Gastroesophageal sphincter (tissue), 4 donors: Measurements from ENCODE around the gene CPSF3. TPM values are rescaled to one million over a fixed set of nuclear protein-coding genes. Genes with fewer than 3 reads are reported as not detected.

Source experiments
- ATAC-seq: fragments of 150-250 bp; one replicate; pipeline ENCODE4 v1.9.1; 2016; ENCODE audit warnings: mild to moderate bottlenecking, moderate library complexity
- H3K27ac ChIP-seq, 4 donors: fragments of 200-600 bp; sonication (generic) in 3 of 4; 1 replicate in 3 of 4; 2 replicates in 1 of 4; pipeline ENCODE4 v1.5.1; 2016 to 2019
- H3K27me3 ChIP-seq: fragments of 200-600 bp; sonication (generic); one replicate; pipeline ENCODE4 v1.5.1; 2019
- H3K36me3 ChIP-seq, 2 donors: fragments of 200-600 bp; sonication (generic); one replicate each; pipeline ENCODE4 v1.5.1; 2019; ENCODE audit warnings: control low read depth in 1 of 2
- H3K4me1 ChIP-seq, 3 donors: fragments of 200-600 bp; sonication (generic); 1 replicate in 2 of 3; 2 replicates in 1 of 3; pipeline ENCODE4 v1.5.1; 2016 to 2019; ENCODE audit warnings: control low read depth in 2 of 3
- H3K4me3 ChIP-seq, 2 donors: fragments of 200-600 bp; sonication (generic); one replicate each; pipeline ENCODE4 v1.5.1; 2019; ENCODE audit warnings: mild to moderate bottlenecking in 1 of 2, moderate library complexity in 1 of 2
- H3K9me3 ChIP-seq, 3 donors: fragments of 200-600 bp; sonication (generic); one replicate each; pipeline ENCODE4 v1.5.1; 2017 to 2019; ENCODE audit warnings: control low read depth in 2 of 3
- EP300 ChIP-seq: sonication (generic); formaldehyde crosslinking; IDR thresholded peaks from one replicate; pipeline ENCODE4 v1.6.1; 2017; ENCODE audit warnings: antibody characterized with exemption, mild to moderate bottlenecking
- POLR2A ChIP-seq, 2 donors: fragments of 450-650 bp; IDR thresholded peaks; one replicate each; pipeline ENCODE4 v1.6.1; 2017; ENCODE audit warnings: antibody characterized with exemption in 2 of 2, mild to moderate bottlenecking in 2 of 2, moderate library complexity in 1 of 2
- POLR2AphosphoS5 ChIP-seq: sonication (generic); formaldehyde crosslinking; IDR thresholded peaks from one replicate; pipeline ENCODE4 v1.6.1; 2017; ENCODE audit warnings: antibody characterized with exemption
- WGBS, 2 donors: methylation state at CpG; one replicate each; pipeline ENCODE4 v1.1.5; 2018; ENCODE audit warnings: low coverage in 1 of 2; 5-methylcytosine and 5-hydroxymethylcytosine counted together
- total RNA-seq, 4 donors: library from RNA; depleted of rRNA; stranded (reverse); fragments of >200 nt; gene quantifications; one replicate each; pipeline ENCODE4 v1.1.0, GENCODE V29; 2016
- TF ChIP-seq, protein P1 (sequence below), 4 experiments: fragments of 200-600 bp in 2 of 4; fragments of 450-650 bp in 2 of 4; sonication (generic) in 1 of 4; IDR thresholded peaks; one replicate each; pipeline ENCODE4 v1.5.1; 2017 to 2019; ENCODE audit warnings: antibody characterized with exemption in 4 of 4, mild to moderate bottlenecking in 2 of 4, moderate library complexity in 2 of 4

The CPSF3 gene
- 10 to 100 TPM; 18.0 to 27.0 (median 26.1) TPM for total RNA-seq

DNA sequence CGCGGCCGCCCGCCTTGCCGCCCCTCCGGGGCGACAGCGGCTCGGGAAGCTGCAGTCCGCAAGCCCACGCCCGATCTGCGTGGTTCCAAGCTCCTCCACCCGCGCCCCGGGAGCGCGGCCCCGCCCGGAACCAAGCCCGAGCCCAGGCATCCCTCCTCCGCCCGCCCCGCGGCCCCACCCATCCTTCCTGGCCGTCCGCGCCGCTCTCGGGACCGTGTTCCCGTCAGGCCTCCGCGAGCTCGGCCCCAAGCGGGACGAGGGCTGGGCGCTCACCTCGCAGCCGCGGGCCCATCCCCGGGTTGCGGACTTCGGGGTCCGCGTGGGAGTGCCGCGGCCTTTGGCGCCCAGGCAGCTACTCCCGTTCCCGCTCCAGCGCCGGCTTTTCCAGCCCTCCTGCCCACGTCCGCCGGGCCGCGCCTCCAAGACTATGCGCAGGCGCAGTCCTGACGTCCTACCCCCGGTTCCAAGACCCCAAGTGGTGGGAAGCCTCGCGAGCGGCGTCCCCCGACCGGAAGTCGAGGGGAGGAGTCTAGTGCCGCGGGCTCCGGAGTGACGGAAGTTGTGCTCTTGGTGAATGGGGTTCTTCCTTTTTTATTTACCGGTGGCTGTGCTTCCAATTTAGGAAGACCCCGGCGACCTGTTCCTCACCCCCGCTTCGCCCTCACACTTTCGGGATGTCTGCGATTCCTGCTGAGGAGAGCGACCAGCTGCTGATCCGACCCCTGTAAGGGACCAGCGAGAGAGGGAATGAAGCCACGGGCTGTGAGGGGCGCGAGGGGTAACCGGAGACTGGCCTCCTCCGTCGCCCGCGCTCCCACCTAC, at the start of gene CPSF3, which contains the start of gene ITGB1BP1:
Gene CPSF3 (plus strand): TSS at position 555 of the 822 bp plus-strand sequence. CDS start 120 bp downstream, at position 675.
Gene ITGB1BP1 (minus strand): TSS at position 429 of the 822 bp plus-strand sequence. CDS start 4,831 bp downstream, outside the sequence.
- no peaks in the 10 kb centered on the region for H3K27me3 ChIP-seq
- H3K9me3 ChIP-seq, result no peaks in the 10 kb centered on the region
- peak within 1 kb of the TSS; percentile 77 to 96 (median 93) for H3K27ac ChIP-seq
- ATAC-seq, result peak; percentile 98
- H3K4me1 ChIP-seq, result peaks cover 0 to 56% (median 26%) of the 10 kb centered on the region in 3 donors
- peak; percentile 73 for TF ChIP-seq POLR2AphosphoS5
- peak; percentile 61 to 68 for TF ChIP-seq POLR2A (IDR thresholded peaks at IDR 0.05)
- no peak for TF ChIP-seq EP300
- TF ChIP-seq, protein P1, sequence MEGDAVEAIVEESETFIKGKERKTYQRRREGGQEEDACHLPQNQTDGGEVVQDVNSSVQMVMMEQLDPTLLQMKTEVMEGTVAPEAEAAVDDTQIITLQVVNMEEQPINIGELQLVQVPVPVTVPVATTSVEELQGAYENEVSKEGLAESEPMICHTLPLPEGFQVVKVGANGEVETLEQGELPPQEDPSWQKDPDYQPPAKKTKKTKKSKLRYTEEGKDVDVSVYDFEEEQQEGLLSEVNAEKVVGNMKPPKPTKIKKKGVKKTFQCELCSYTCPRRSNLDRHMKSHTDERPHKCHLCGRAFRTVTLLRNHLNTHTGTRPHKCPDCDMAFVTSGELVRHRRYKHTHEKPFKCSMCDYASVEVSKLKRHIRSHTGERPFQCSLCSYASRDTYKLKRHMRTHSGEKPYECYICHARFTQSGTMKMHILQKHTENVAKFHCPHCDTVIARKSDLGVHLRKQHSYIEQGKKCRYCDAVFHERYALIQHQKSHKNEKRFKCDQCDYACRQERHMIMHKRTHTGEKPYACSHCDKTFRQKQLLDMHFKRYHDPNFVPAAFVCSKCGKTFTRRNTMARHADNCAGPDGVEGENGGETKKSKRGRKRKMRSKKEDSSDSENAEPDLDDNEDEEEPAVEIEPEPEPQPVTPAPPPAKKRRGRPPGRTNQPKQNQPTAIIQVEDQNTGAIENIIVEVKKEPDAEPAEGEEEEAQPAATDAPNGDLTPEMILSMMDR (IDR thresholded peaks at IDR 0.05), result peak in 3 of 4 experiments; percentile 6 to 46 (median 39)
- WGBS, 2 donors, result 0% methylated on average over 3 to 6 of the region's 91 CpGs
- no peaks in the 10 kb centered on the region for H3K36me3 ChIP-seq
- peak within 1 kb of the TSS; percentile 54 to 88 for H3K4me3 ChIP-seq

DNA sequence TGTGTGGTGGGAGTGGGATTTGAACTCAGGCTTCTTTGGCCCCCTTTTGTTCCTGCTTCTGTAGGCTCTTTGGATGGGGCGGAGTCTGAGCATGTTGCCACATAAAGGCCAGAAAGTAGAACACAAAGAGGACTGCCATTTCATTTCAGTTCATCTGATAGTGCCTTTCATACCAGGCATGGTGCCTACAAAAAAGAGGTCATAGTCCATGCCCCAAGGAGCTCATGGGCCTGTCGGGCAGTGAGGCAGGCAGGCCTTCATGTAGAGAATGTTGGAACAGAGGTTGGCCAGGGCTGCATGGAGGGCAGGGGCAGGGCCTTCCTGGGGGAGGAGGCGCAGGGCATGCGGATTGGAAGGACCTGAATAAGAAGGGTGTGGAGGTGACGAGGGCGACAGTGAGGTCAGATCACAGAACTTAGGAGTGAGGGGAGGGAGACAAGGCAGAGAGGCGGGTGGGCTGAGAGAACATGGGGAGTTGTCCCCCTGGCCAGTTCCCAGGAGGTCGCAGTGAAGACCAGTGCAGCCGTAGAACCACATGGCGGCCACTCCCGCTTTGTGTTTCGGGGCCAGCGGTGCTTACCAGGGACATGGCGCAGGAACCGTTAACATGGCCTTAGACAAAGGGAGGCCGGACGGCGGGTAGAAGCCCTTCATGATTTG, 49.3 kb upstream of the CPSF3 start:
- TF ChIP-seq EP300 (no peak), POLR2AphosphoS5 (no peak), POLR2A (IDR thresholded peaks at IDR 0.05) (no peak)
- TF ChIP-seq, protein P1 (IDR thresholded peaks at IDR 0.05), result no peak
- ATAC-seq, result no peak
- no peaks in the 10 kb centered on the region for H3K9me3 ChIP-seq
- WGBS, 2 donors, result 92 to 100% methylated on average over 3 to 10 of the region's 18 CpGs
- H3K36me3 ChIP-seq, result peaks cover 0 to 88% of the 10 kb centered on the region in 2 donors
- H3K4me1 ChIP-seq, result peaks cover 0 to 17% (median 10%) of the 10 kb centered on the region in 3 donors
- H3K27me3 ChIP-seq, result no peaks in the 10 kb centered on the region
- no peak overlapping the region for H3K27ac ChIP-seq
- no peak overlapping the region for H3K4me3 ChIP-seq

DNA sequence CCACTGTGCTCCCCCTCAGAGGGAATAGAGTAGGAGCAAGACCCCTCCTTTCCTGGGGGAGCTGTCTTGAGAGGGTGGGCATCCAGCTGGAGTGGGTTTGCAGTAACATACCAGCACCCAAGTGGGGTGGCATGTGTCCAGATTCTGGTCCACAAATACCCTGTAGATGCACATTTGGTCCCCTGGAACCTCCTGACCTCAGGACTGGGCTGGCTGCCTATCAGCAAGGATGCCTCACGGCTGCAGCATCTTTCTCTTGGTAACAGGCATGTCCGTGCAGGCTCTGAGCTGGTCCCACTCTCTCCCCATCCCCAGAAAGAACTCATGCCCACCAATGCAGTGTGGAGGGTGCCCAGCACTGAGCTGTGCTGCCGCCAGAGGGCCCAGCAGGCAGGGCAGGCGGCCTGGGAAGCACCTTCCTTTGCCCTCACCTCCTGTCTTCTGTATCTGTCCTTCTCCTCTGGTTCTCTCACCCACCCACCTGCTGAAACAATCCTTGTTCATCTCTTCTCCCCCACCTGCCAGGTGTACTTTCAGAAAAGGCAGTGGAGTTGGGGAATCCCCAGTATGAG, 47.5 kb upstream of the CPSF3 start:
- no peaks in the 10 kb centered on the region for H3K9me3 ChIP-seq
- no CpG with 5 or more reads among the region's 4 CpGs for WGBS, 2 donors
- no peak overlapping the region for H3K4me3 ChIP-seq
- no peak for ATAC-seq
- H3K4me1 ChIP-seq, result peaks cover 0 to 28% (median 16%) of the 10 kb centered on the region in 3 donors
- peaks cover 0 to 83% of the 10 kb centered on the region in 2 donors for H3K36me3 ChIP-seq
- TF ChIP-seq POLR2AphosphoS5 (no peak), EP300 (no peak), POLR2A (IDR thresholded peaks at IDR 0.05) (no peak)
- TF ChIP-seq, protein P1 (IDR thresholded peaks at IDR 0.05), result no peak
- no peak overlapping the region for H3K27ac ChIP-seq
- no peaks in the 10 kb centered on the region for H3K27me3 ChIP-seq

DNA sequence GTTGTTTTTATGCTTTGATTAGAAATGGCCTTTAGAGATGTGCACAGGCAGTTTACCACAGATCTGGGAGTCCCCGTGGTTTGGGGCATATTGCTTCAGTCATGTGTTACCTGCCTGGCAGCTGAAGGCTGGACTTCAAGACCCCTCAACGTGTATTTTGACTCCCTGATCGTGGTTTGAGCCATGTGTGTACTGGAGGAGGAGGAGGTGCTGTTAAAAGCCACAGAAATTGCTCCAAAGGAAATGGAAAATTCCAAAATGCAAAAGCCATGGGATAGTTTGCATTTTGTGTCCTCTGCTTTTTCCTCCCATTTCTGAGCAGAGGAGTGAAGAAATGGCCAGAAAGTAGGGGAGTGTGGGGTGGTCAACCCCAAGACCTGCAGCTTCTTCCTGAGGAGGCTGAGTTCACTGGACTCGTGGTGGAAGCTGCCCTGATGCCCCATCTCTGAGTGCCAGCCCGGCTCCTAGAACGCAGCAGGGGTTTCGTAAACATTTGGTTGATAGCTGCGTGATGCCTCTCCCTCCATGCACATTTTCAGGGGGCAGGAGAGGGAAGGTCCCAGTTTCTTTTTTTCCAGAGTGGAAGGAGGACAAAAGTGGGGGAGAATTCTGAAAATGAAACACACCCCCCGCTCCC, 45.9 kb upstream of the CPSF3 start:
- peaks cover 0 to 36% (median 16%) of the 10 kb centered on the region in 3 donors for H3K4me1 ChIP-seq
- 40 to 52% methylated on average over 2 to 7 of the region's 9 CpGs for WGBS, 2 donors
- no peaks in the 10 kb centered on the region for H3K9me3 ChIP-seq
- ATAC-seq, result no peak
- H3K27ac ChIP-seq, result peak overlapping the region in 3 of 4 donors; percentile 57 to 77 (median 67)
- peaks cover 0 to 86% of the 10 kb centered on the region in 2 donors for H3K36me3 ChIP-seq
- H3K27me3 ChIP-seq, result no peaks in the 10 kb centered on the region
- H3K4me3 ChIP-seq, result no peak overlapping the region
- TF ChIP-seq, protein P1 (IDR thresholded peaks at IDR 0.05), result no peak
- TF ChIP-seq EP300 (no peak), POLR2A (IDR thresholded peaks at IDR 0.05) (no peak), POLR2AphosphoS5 (no peak)
